ENCODE data around the gene PSMD2.

DNA sequence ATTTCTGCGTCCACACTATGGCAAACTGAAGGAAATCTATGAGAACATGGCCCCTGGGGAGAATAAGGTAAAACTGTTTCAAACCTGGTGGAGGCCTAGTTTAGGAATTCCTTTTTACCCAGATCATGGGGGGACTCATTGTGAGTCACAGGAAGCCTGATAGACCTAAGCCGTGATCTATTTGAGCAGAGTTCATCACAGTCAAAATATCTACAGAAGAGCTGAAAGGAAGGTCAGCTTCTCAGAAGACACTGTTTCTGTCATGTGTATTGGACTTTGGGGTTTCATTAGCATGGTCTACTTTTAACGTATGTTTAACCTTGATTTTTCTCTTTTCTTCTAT is 1.3 kb downstream of the PSMD2 start:
- no peak for TF ChIP-seq POLR2AphosphoS5 (IDR thresholded peaks at IDR 0.05)
- TF ChIP-seq, protein P1, sequence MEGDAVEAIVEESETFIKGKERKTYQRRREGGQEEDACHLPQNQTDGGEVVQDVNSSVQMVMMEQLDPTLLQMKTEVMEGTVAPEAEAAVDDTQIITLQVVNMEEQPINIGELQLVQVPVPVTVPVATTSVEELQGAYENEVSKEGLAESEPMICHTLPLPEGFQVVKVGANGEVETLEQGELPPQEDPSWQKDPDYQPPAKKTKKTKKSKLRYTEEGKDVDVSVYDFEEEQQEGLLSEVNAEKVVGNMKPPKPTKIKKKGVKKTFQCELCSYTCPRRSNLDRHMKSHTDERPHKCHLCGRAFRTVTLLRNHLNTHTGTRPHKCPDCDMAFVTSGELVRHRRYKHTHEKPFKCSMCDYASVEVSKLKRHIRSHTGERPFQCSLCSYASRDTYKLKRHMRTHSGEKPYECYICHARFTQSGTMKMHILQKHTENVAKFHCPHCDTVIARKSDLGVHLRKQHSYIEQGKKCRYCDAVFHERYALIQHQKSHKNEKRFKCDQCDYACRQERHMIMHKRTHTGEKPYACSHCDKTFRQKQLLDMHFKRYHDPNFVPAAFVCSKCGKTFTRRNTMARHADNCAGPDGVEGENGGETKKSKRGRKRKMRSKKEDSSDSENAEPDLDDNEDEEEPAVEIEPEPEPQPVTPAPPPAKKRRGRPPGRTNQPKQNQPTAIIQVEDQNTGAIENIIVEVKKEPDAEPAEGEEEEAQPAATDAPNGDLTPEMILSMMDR (IDR thresholded peaks at IDR 0.05), result no peak
- TF ChIP-seq POLR2A (IDR thresholded peaks at IDR 0.05), result no peak

Measured in sigmoid colon (tissue), 4 donors.